Type B pancreatic cell (in vitro differentiated cells): Measurements from ENCODE around the gene RPL26. TPM values are rescaled to one million over a fixed set of nuclear protein-coding genes. Genes with fewer than 3 reads are reported as not detected.

Experiments
- DNase-seq: peaks from one replicate; pipeline ENCODE4 v3.0.0; 2021; ENCODE audit warnings: mixed read lengths; ENCODE audit not compliant: unreplicated experiment; ENCODE audit errors: extremely low spot score
- H3K27ac Mint-ChIP-seq: 2 replicates; pipeline ENCODE4 v1.8.0; 2021; ENCODE audit warnings: mild to moderate bottlenecking, mixed read lengths
- H3K27me3 Mint-ChIP-seq: 2 replicates; pipeline ENCODE4 v1.8.0; 2021; ENCODE audit warnings: mixed read lengths
- H3K36me3 Mint-ChIP-seq: 2 replicates; pipeline ENCODE4 v1.8.0; 2021; ENCODE audit warnings: mixed read lengths
- H3K4me1 Mint-ChIP-seq: one replicate; pipeline ENCODE4 v1.8.0; 2021; ENCODE audit warnings: mixed read lengths; ENCODE audit not compliant: unreplicated experiment
- H3K4me3 Mint-ChIP-seq: 2 replicates; pipeline ENCODE4 v1.8.0; 2021; ENCODE audit warnings: mild to moderate bottlenecking, mixed read lengths
- H3K9me3 Mint-ChIP-seq: 2 replicates; pipeline ENCODE4 v1.8.0; 2021; ENCODE audit warnings: mixed read lengths
- total RNA-seq: library from RNA; stranded (reverse); gene quantifications from 2 replicates; pipeline ENCODE4 v1.2.1, GENCODE V29; 2021; ENCODE audit warnings: low replicate concordance
- TF ChIP-seq, protein P1 (sequence below): fragments of 200-600 bp; sonication (generic); conservative IDR thresholded peaks from 2 replicates; pipeline ENCODE4 v1.5.0; 2021; ENCODE audit warnings: antibody characterized with exemption, mild to moderate bottlenecking

The RPL26 gene
- total RNA-seq, 1 donor from 2014 or later: 2,046 TPM

DNA sequence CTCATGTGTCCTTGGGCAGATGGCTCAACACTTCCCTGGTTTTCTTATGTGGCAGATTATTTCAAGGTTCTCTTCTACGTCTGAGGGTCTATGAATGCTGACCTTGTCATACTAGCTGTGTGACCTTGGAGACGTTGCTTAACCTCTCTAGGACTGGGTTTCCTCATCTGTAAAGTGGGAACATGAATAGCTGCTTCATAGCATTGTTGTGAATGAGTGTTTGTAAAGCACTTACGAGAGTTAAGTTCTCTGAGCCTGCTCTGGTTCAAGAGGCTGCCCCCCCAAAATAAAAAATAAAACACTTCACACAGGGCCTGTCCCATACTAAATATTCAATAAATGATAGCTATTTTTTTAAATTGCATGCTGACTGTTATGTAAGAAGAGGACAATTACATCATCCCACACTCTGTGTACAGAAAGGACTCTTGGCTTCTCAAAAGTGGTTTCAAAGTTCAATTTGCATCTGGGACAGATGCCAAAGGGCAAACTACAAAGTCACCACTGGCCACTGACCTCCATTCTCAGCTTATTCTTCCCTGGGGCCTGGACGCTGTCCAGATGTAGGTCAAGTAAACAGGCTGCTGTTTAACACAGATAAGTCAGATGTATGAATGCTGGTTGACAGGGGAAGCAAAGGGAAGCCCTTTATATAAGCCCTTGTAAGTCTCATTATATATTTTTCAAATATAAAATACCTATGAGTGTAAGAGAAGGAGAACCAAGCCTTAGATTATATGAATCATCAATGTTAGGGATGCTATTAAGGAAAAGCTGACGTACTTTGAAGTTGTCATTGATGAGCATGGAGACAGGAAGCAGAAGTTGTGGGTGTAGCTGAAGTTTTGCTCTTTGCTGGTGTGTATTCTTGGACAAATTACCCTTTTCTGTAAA lies 37.3 kb upstream of the RPL26 start:
- no peaks in the 10 kb centered on the region for H3K9me3 Mint-ChIP-seq
- peaks cover 11% of the 10 kb centered on the region for H3K4me1 Mint-ChIP-seq
- peaks cover 50% of the 10 kb centered on the region for H3K27me3 Mint-ChIP-seq
- H3K27ac Mint-ChIP-seq: no peak overlapping the region
- H3K4me3 Mint-ChIP-seq: no peak overlapping the region
- TF ChIP-seq, protein P1, sequence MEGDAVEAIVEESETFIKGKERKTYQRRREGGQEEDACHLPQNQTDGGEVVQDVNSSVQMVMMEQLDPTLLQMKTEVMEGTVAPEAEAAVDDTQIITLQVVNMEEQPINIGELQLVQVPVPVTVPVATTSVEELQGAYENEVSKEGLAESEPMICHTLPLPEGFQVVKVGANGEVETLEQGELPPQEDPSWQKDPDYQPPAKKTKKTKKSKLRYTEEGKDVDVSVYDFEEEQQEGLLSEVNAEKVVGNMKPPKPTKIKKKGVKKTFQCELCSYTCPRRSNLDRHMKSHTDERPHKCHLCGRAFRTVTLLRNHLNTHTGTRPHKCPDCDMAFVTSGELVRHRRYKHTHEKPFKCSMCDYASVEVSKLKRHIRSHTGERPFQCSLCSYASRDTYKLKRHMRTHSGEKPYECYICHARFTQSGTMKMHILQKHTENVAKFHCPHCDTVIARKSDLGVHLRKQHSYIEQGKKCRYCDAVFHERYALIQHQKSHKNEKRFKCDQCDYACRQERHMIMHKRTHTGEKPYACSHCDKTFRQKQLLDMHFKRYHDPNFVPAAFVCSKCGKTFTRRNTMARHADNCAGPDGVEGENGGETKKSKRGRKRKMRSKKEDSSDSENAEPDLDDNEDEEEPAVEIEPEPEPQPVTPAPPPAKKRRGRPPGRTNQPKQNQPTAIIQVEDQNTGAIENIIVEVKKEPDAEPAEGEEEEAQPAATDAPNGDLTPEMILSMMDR: no peak
- no peaks in the 10 kb centered on the region for H3K36me3 Mint-ChIP-seq
- DNase-seq: no peak

DNA sequence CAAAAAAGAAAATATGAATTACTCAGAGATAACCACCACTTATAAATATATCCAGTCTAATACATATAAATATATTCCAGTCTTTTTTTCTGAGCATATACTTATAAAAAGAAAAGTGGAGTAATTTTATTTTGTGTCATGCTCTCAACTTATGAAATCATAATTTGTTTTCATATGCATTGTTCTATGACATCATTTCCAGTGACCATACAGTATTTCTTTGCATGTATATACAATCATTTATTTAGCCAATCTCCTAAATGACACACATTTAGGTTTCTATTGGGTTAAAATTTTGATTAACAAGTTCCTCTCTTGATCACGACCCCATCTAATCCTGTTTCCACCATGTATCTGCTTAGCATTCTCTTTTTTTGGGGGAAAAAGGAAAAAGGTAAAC lies 36.3 kb upstream of the RPL26 start:
- peaks cover 49% of the 10 kb centered on the region for H3K27me3 Mint-ChIP-seq

DNA sequence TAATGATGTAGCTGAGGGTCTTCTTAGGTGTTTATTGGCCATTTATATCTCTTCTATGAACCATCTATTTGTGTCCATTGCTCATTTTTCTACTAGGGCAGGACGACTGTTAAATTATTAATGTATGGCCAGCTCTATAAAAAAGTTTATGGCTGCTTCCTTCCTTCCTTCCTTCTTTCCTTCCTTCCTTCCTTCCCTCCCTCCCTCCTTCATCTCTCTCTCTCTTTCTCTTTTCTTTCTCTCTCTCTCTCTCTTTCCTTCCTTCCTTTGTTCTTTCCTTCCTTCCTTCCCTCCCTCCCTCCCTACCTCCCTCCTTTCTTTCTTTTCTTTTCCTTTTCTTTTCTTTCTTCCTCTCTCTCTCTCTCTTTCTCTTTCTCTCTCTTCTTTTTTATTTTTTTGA lies 35.5 kb upstream of the RPL26 start:
- no peak overlapping the region for H3K27ac Mint-ChIP-seq
- H3K9me3 Mint-ChIP-seq: no peaks in the 10 kb centered on the region
- no peak overlapping the region for H3K4me3 Mint-ChIP-seq
- no peak for DNase-seq
- TF ChIP-seq, protein P1: no peak
- H3K27me3 Mint-ChIP-seq: peaks cover 49% of the 10 kb centered on the region
- H3K4me1 Mint-ChIP-seq: peaks cover 11% of the 10 kb centered on the region
- H3K36me3 Mint-ChIP-seq: no peaks in the 10 kb centered on the region

More for the DNA sequence above, 36.3 kb upstream of the RPL26 start:
- Mint-ChIP-seq H3K4me1 (peaks cover 11% of the 10 kb centered on the region), H3K9me3 (no peaks in the 10 kb centered on the region), H3K36me3 (no peaks in the 10 kb centered on the region), H3K4me3 (no peak overlapping the region), H3K27ac (no peak overlapping the region)
- DNase-seq: no peak
- TF ChIP-seq, protein P1: no peak

DNA sequence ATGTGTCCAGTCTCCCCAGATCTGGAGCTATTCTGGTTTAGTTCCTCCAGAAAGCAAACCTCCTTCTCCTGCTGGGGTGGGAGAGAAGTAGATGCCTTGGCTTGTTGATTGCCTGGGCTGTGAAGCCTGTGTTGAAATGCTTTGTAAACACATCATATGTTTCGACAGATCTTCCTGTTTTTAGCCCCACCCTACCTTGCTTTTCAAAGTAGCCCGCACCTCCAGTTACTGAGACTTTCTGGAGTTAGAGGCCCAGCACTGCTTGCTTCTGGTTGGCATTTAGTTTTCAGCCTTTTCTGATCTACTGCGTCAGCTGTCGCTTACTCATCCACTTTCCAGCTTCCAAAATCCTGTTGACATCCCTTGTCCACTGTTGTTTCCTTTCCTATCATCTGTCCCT lies 34.8 kb upstream of the RPL26 start:
- no peaks in the 10 kb centered on the region for H3K36me3 Mint-ChIP-seq
- no peaks in the 10 kb centered on the region for H3K9me3 Mint-ChIP-seq
- H3K4me3 Mint-ChIP-seq: no peak overlapping the region
- peaks cover 49% of the 10 kb centered on the region for H3K27me3 Mint-ChIP-seq
- TF ChIP-seq, protein P1: no peak
- H3K27ac Mint-ChIP-seq: no peak overlapping the region
- DNase-seq: no peak
- peaks cover 11% of the 10 kb centered on the region for H3K4me1 Mint-ChIP-seq

DNA sequence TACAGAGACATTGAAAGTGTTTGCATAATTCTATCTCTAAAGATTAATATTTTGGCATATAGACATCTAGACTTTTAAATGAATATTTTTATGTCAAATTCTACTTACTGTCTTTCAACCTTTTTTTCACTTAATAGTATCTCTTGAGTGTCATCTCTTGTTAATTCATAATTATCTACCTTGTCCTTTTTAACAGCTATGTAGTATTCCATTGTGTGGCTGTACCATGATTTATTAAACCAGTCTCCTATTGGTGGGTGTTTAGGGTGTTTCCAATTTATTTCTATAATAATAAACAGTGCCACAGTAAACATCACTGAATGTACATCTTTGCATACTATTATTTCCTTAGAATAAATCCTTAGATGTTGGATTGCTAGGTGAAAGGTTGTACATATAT lies 30.9 kb upstream of the RPL26 start:
- Mint-ChIP-seq H3K9me3 (no peaks in the 10 kb centered on the region), H3K27ac (no peak overlapping the region), H3K4me3 (no peak overlapping the region), H3K36me3 (no peaks in the 10 kb centered on the region), H3K27me3 (peaks cover 35% of the 10 kb centered on the region), H3K4me1 (peaks cover 5% of the 10 kb centered on the region)
- TF ChIP-seq, protein P1: no peak
- no peak for DNase-seq
